ENCODE measurements around the gene ARHGAP24.
"Not testable (repeated sequence)": the region's sequence is repeated elsewhere in the genome, so short reads cannot be mapped to it uniquely, and the experiment has no call there.

GRCh38 chr4:85839981-85840451 lies 365.1 kb downstream of the ARHGAP24 start:
- TF ChIP-seq EP300, CTCF, POLR2A (IDR thresholded peaks at IDR 0.05): not testable (repeated sequence)
